Spleen (tissue), 11 donors: Measurements from ENCODE around the gene MICAL3. TPM values are rescaled to one million over a fixed set of nuclear protein-coding genes. Genes with fewer than 3 reads are reported as not detected.

Experiments
- DNase-seq: peaks from one replicate; pipeline ENCODE4 v3.0.0-alpha.2; 2020
- H3K27ac ChIP-seq, 8 donors: fragments of 200-600 bp; sonication (generic) in 7 of 8; 1 replicate in 4 of 8; 2 replicates in 4 of 8; pipeline versions ENCODE4 v1.5.0 to v1.8.0; 2016 to 2021; ENCODE audit warnings: inconsistent platforms in 4 of 8, mild to moderate bottlenecking in 4 of 8, moderate library complexity in 1 of 8
- H3K27me3 ChIP-seq, 7 donors: fragments of 200-600 bp; sonication (generic) in 6 of 7; replicated peaks in 1 of 7; 1 replicate in 4 of 7; 2 replicates in 3 of 7; pipeline versions ENCODE4 v1.5.0 to v1.8.0; 2016 to 2021; ENCODE audit warnings: inconsistent platforms in 3 of 7, mild to moderate bottlenecking in 1 of 7
- H3K36me3 ChIP-seq, 6 donors: fragments of 200-600 bp; sonication (generic) in 5 of 6; 1 replicate in 4 of 6; 2 replicates in 2 of 6; pipeline versions ENCODE4 v1.5.0 to v1.8.0; 2016 to 2021; ENCODE audit warnings: inconsistent platforms in 2 of 6
- H3K4me1 ChIP-seq, 6 donors: fragments of 200-600 bp; sonication (generic) in 5 of 6; 1 replicate in 3 of 6; 2 replicates in 3 of 6; pipeline versions ENCODE4 v1.5.0 to v1.8.0; 2016 to 2021; ENCODE audit warnings: inconsistent platforms in 3 of 6
- H3K4me3 ChIP-seq, 8 donors: fragments of 200-600 bp; sonication (generic) in 7 of 8; 1 replicate in 4 of 8; 2 replicates in 4 of 8; pipeline versions ENCODE4 v1.5.0 to v1.8.0; 2016 to 2021; ENCODE audit warnings: inconsistent platforms in 4 of 8, mild to moderate bottlenecking in 4 of 8, moderate library complexity in 2 of 8
- H3K9me3 ChIP-seq, 8 donors: fragments of 200-600 bp; sonication (generic) in 7 of 8; 1 replicate in 4 of 8; 2 replicates in 4 of 8; pipeline versions ENCODE4 v1.5.0 to v1.8.0; 2016 to 2021; ENCODE audit warnings: inconsistent platforms in 4 of 8
- CTCF ChIP-seq, 11 experiments: fragments of 200-600 bp in 7 of 11; fragments of 450-650 bp in 4 of 11; sonication (generic) in 4 of 11; IDR thresholded peaks in 8 of 11; conservative IDR thresholded peaks in 3 of 11; 1 replicate in 7 of 11; 2 replicates in 4 of 11; pipeline versions ENCODE4 v1.4.0 to v1.8.0; 2016 to 2021; ENCODE audit warnings: antibody characterized with exemption in 11 of 11, inconsistent platforms in 4 of 11, mild to moderate bottlenecking in 1 of 11
- POLR2A ChIP-seq, 3 donors: fragments of 450-650 bp; IDR thresholded peaks; one replicate each; pipeline ENCODE4 v1.5.1; 2017; ENCODE audit warnings: antibody characterized with exemption in 3 of 3, mild to moderate bottlenecking in 1 of 3
- POLR2AphosphoS5 ChIP-seq, 3 donors: sonication (generic); formaldehyde crosslinking; IDR thresholded peaks; one replicate each; pipeline ENCODE4 v1.5.1; 2017; ENCODE audit warnings: antibody characterized with exemption in 3 of 3
- WGBS, 5 donors: extraction: QIAGEN DNeasy Blood & Tissue Kit in 3 of 5; methylation state at CpG; one replicate each; pipeline versions ENCODE4 v1.1.5 to v1.1.7; 2013 to 2018; 5-methylcytosine and 5-hydroxymethylcytosine counted together
- intact Hi-C: fragments of 100-400 bp; cut with DNase I; formaldehyde crosslinking; loops from one replicate; pipeline ENCODE4 v1.15.0; 2023; ENCODE audit warnings: low total_unique reads
- polyA plus RNA-seq, 3 donors: library from polyadenylated mRNA; stranded (reverse); fragments of 200-250 nt; gene quantifications; one replicate each; pipeline ENCODE4 v1.2.1, GENCODE V29; 2013
- total RNA-seq, 7 donors: library from RNA; depleted of rRNA in 3 of 7; stranded (reverse); fragments of >200 nt in 3 of 7; fragmentation: NEBNext Ultra II Directional in 4 of 7; extraction: Animal tissue kit (Norgen Biotek cat#: 25700) in 4 of 7; gene quantifications; one replicate each; pipeline versions ENCODE4 v1.1.0 to v1.2.1, GENCODE V29; 2016 to 2021
- donor health status: healthy with polysubstance abuse.
- donor health status: DM: no; HTN: no; CAD: no; lungs with moderate emphysema.
- donor health status: DM: no; HTN: no; CAD: no.
- donor health status: Bipolar disorder and iron deficiency.
- donor health status: healthy.
- donor health status: DM: no; HTN: no; CAD: no.
- donor health status: DM: yes; HTN: yes; CAD: no.

MICAL3 gene
- total and polyA plus RNA-seq, 10 donors: 2.6 to 133 (median 75.2) TPM

- peak; percentile 75 for DNase-seq
Observed at GRCh38 chr22:17770180-17771077, 253.9 kb downstream of the MICAL3 start.

GRCh38 chr22:17769716-17770082 lies 254.7 kb downstream of the MICAL3 start:
- intact Hi-C loops: no loop called here
- WGBS, 5 donors: 77 to 94% (median 83%) methylated on average over 5 to 9 of the region's 9 CpGs
- H3K27ac ChIP-seq: peak overlapping the region in 7 of 8 donors; percentile 35 to 98 (median 93)

More at GRCh38 chr22:17770180-17771077, 253.9 kb downstream of the MICAL3 start:
- Histone ChIP-seq H3K4me3 (peak overlapping the region in 1 of 8 donors; percentile 95), H3K27ac (peak overlapping the region in 7 of 8 donors; percentile 87 to 98 (median 93)), H3K36me3 (peaks cover 0 to 5% (median 0%) of the 10 kb centered on the region in 6 donors), H3K9me3 (no peaks in the 10 kb centered on the region), H3K27me3 (no peaks in the 10 kb centered on the region), H3K4me1 (peaks cover 35 to 96% (median 75%) of the 10 kb centered on the region in 6 donors)
- intact Hi-C loops: no loop called here
- WGBS, 5 donors: 82 to 89% (median 87%) methylated on average over 18 to 19 of the region's 19 CpGs
- TF ChIP-seq POLR2A (IDR thresholded peaks at IDR 0.05) (no peak), CTCF (IDR thresholded peaks at IDR 0.05 in 8 of 11, conservative IDR thresholded peaks at IDR 0.05 in 3 of 11) (no peak), POLR2AphosphoS5 (IDR thresholded peaks at IDR 0.05) (no peak)

GRCh38 chr22:17769013-17769715 lies 255.2 kb downstream of the MICAL3 start:
- Histone ChIP-seq H3K27me3 (no peaks in the 10 kb centered on the region), H3K36me3 (peaks cover 0 to 5% (median 0%) of the 10 kb centered on the region in 6 donors), H3K4me1 (peaks cover 28 to 98% (median 66%) of the 10 kb centered on the region in 6 donors), H3K9me3 (no peaks in the 10 kb centered on the region), H3K27ac (peak overlapping the region in 7 of 8 donors; percentile 35 to 98 (median 93)), H3K4me3 (peak overlapping the region in 1 of 8 donors; percentile 95)
- intact Hi-C loops: no loop called here
- peak; percentile 85 for DNase-seq
- peak; percentile 22 to 33 (median 24) for TF ChIP-seq POLR2AphosphoS5 (IDR thresholded peaks at IDR 0.05)
- TF ChIP-seq POLR2A (IDR thresholded peaks at IDR 0.05): no peak
- TF ChIP-seq CTCF (IDR thresholded peaks at IDR 0.05 in 8 of 11, conservative IDR thresholded peaks at IDR 0.05 in 3 of 11): no peak
- WGBS, 5 donors: 70 to 85% (median 77%) methylated on average over 12 to 14 of the region's 14 CpGs

More at GRCh38 chr22:17769716-17770082, 254.7 kb downstream of the MICAL3 start:
- Histone ChIP-seq H3K27me3 (no peaks in the 10 kb centered on the region), H3K4me3 (peak overlapping the region in 1 of 8 donors; percentile 95), H3K36me3 (peaks cover 0 to 5% (median 0%) of the 10 kb centered on the region in 6 donors), H3K4me1 (peaks cover 30 to 96% (median 68%) of the 10 kb centered on the region in 6 donors), H3K9me3 (no peaks in the 10 kb centered on the region)
- DNase-seq: peak; percentile 80
- no peak for TF ChIP-seq POLR2AphosphoS5 (IDR thresholded peaks at IDR 0.05)
- TF ChIP-seq POLR2A (IDR thresholded peaks at IDR 0.05): no peak
- no peak for TF ChIP-seq CTCF (IDR thresholded peaks at IDR 0.05 in 8 of 11, conservative IDR thresholded peaks at IDR 0.05 in 3 of 11)
